ENCODE data around the gene CD300LD.
A peak's percentile ranks its signal among the peaks of the same experiment; 100 is the strongest.
"Not testable (repeated sequence)": the region's sequence is repeated elsewhere in the genome, so short reads cannot be mapped to it uniquely, and the experiment has no call there.

Gene CD300LD

DNA sequence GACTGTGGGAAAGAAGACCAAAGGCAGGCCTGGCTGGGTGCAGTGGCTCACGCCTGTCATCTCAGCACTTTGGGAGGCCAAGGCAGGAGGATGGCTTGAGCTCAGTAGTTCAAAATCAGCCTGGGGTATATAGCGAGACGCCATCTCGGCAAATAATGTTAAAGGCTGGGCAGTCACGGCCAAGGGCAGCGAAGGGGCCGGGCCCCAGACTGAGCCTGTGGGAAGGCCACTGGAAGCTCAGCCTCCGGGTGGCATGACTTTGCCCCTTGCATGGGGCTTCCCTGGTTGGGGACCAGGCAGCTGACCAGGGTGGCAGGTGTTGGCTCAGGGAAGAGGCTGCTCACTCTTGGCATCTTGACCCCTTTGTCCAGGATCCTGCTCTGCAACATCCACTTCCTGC lies 14.0 kb upstream of the CD300LD start:
- DNase-seq (ENCODE audit: low read depth in 2 of 2): no peak

DNA sequence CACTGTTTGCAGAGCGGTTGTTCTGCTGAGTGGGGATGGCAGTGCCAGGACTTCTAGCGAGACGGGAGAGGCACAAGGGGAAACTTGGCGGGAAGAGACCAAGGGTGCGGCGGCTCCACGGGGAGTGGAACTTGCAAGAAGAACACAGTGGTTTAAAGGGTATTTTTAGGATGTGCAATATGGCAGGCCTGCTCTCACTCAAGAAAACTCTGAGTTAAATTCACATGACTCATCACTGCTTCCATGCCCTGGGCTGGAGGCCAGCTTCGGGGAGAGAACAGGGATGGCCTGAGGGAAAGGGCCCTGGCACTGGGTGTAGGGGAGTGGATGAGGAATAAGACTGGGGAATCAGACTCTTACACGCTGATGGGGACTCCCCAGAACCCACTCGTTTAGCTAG lies 13.3 kb upstream of the CD300LD start:
- no peak for DNase-seq (ENCODE audit: low read depth in 2 of 2)

- DNase-seq (ENCODE audit: low read depth in 2 of 2): no peak
Measured at GRCh38 chr17:74604761-74605160, 12.7 kb upstream of the CD300LD start.

DNA sequence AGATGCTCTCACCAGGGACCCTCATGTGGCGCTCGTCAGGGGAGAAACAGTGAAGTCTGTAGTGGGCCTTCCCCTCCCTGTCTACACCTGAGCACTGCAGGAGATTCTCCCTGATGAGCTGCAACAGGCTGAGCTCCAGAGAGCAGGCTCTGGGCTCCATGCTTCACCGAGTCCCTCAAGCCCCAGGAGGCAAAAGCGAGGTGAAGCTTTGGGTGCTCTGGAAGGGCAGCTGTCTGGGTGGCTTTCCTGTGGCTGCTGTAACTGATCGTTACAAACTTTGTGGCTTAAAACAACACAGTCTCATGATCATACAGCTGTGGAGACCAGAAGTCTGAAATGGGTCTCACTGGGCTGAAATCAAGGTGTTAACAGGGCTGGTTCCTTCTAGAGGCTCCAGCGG lies 12.1 kb upstream of the CD300LD start:
- no peak for DNase-seq (ENCODE audit: low read depth in 2 of 2)

DNA sequence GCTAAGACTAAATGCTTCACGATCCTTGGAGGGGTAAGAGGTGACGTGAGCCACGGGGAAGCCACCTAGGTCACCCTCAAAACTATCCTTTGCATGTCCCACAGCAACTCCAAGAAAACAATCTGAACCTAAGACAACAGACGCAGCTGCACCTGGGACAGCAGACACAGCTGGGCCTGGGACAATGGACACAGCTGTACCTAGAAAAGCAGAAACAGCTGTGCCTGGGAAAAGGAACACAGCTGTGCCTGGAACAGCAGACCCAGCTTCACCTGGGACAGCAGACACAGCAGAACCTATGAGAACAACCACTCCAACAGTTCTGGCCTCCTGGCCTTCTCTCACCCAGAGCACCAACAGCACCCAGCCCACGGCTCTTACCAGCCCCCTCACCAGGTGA lies 11.7 kb upstream of the CD300LD start:
- no peak for DNase-seq (ENCODE audit: low read depth in 2 of 2)

DNA sequence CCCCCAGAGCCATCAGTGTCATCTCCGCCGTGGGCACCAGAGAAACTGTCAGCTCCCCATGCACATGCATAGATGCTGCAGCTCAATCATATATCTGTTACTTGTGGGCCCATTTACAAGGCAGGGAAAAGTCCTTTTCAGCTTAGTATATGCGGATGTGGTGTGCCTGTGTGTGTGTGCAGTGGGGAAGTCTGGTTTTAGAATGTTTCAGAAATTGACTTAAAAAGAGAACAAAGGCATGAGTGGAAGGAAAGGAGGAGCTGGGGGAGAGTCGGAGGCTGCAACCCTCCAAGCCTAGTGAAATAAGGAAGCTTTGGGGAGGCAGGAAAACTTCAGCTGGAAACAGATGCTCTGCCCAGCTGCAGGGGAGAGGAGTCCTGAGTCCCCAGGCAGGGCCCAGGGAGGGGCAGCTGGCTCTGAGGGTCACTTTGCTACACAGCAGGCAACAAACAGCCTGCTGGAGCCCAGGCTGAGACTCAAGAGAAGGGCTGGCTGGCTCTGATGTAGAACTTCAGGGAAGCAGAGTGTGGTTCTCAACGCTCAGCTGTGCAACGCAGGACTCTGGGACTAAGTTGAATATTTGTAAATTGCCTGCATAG lies 11.1 kb upstream of the CD300LD start:
- DNase-seq (ENCODE audit: low read depth in 2 of 2): no peak

DNA sequence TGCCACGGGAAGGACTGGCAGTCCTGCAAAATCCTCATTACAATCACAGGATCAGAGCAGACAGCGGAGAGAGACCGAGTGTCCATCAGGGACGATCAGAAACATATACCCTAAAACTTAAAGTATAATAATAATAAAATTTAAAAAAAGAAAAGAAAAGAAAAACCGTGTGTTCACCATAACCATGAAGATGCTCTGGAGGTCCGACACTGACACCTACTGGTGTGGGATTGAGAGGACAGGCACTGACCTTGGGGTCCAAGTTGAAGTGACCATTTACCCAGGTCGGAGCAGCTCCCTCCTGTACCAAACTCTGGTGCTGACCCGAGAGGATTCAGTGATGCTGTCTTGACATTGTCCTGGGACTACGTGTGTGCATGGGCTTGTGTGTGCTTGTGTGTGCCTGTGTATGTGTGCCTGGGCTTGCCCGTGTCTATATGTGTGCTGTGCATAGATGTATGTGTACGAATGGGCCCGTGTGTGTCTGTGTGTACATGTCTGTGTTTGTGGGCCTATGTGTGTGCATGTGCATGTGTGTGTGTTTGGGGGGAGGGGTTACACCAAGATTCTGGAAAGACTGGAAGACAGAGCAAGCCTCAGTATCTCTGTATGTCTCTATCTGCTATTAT lies 10.0 kb upstream of the CD300LD start:
- DNase-seq (ENCODE audit: low read depth in 2 of 2): peak in 1 of 2 donors; percentile 3

- no peak for DNase-seq (ENCODE audit: low read depth in 2 of 2)
Measured at GRCh38 chr17:74599448-74599939, 7.4 kb upstream of the CD300LD start.

DNA sequence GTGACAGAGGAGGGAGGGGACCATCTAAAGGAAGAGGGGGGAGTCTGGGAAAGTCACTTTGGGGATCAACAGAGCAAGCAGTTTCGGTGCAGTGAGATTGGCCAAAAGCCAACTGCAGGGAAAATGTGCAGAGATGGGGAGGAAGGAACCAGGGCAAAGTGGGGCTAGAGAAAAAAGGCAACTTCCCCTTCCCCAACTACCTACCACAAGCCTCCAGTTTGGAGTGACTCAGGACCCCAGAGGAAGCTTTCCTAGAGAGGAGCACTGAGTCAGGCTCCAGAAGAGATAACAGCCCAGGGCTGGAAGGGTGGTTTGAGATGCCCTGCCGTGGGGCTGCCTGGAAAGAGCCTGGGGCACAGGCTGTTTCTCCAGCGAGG lies 6.9 kb upstream of the CD300LD start:
- no peak for DNase-seq (ENCODE audit: low read depth in 2 of 2)

DNA sequence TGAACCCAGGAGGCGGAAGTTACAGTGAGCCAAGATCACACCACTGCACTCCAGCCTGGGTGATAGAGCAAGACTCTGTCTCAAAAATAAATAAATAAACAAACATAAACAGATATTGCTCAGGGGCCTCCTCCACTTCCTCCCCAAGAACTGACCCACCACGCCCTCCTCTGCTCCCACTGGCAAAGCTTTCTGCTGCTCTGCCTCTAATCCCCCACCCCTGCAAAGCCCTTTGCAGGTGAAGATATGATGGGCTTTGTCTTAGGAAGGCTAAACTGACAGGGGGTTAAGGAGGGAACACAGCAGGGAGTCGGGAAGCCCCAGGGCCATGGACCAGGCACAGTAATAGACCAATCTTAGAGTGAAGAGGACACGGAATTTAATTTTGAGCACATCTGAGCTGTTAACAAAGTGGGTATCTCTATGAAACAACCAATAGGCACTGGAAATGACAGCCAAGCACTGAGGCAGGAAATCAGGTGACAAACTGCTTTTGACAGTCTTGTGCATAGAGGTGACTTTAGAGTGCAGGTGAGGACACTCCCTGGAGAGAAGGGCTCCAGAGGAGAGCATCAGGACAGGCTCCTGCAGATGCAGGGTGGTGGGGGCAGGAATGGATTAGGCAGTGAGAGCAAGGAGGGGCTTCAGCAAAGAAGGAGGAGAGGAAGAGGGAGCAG lies 6.4 kb upstream of the CD300LD start:
- DNase-seq (ENCODE audit: low read depth in 2 of 2): no peak

GRCh38 chr17:74597069-74597790 lies 5.1 kb upstream of the CD300LD start:
- no peak for DNase-seq (ENCODE audit: low read depth in 2 of 2)

GRCh38 chr17:74595037-74595750 lies 3.1 kb upstream of the CD300LD start:
- DNase-seq (ENCODE audit: low read depth in 2 of 2): no peak

DNA sequence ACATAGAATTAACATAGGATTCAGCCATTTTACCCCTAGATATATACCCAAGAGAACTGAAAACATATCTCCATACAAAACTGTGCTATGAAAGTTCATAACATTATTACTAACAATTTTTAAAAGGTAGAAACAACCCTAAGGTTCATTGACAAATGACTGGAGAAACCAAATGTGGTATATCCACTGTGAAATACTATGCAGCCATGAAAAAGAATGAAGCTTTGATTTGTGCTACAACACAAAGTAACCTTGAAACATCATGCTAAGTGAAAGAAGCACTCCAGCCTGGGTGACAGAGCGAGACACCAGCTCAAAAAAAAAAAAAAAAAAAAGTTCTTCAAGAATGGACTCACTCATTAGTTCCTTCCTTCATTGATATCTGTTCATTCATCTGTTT lies 580 bp downstream of the CD300LD start:
- no peak for DNase-seq (ENCODE audit: low read depth in 2 of 2)

- DNase-seq (ENCODE audit: low read depth in 2 of 2): no peak
Measured at GRCh38 chr17:74585711-74586110, 6.4 kb downstream of the CD300LD start.

- DNase-seq (ENCODE audit: low read depth in 2 of 2): no peak
Measured at GRCh38 chr17:74584292-74585060, 7.6 kb downstream of the CD300LD start.

GRCh38 chr17:74582633-74583032 lies 9.4 kb downstream of the CD300LD start:
- DNase-seq (ENCODE audit: low read depth in 2 of 2): no peak

- no peak for DNase-seq (ENCODE audit: low read depth in 2 of 2)
Measured at GRCh38 chr17:74579900-74580299, 12.2 kb downstream of the CD300LD start.

GRCh38 chr17:74578979-74579378 lies 13.1 kb downstream of the CD300LD start:
- no peak for DNase-seq (ENCODE audit: low read depth in 2 of 2)

GRCh38 chr17:74574489-74575142 lies 17.5 kb downstream of the CD300LD start:
- no peak for DNase-seq (ENCODE audit: low read depth in 2 of 2)

DNA sequence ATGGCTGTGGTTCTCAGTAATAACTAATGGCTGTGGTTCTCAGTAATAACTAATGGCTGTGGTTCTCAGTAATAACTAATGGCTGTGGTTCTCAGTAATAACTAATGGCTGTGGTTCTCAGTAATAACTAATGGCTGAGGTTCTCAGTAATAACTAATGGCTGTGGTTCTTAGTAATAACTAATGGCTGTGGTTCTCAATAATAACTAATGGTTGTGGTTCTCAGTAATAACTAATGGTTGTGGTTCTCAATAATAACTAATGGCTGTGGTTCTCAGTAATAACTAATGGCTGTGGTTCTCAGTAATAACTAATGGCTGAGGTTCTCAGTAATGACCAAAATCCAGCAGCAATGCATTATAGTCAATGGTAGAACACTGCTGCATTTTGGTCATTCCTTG lies 18.4 kb downstream of the CD300LD start:
- not testable (repeated sequence) for DNase-seq (ENCODE audit: low read depth in 2 of 2)

DNA sequence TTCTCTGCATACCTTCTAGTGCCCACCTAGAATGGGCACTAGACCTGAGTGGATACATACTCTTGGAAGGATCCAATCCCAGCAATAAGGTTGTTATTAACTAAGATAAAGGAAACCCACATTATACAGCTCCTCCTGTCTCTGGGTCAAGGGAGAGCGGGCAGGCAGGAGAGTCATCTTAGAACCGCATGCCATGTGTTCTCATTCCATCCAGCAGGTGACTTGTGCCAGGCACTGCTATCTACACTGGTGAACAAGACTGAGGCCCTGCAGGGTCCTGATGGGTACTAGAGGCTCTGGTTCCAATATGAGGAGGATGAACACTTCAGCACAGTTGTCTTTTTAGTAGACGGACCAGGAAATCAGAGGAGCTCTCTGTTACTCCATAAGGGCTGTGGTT lies 18.9 kb downstream of the CD300LD start:
- no peak for DNase-seq (ENCODE audit: low read depth in 2 of 2)
